ENCODE results near the gene SNX25.

The SNX25 gene

DNA sequence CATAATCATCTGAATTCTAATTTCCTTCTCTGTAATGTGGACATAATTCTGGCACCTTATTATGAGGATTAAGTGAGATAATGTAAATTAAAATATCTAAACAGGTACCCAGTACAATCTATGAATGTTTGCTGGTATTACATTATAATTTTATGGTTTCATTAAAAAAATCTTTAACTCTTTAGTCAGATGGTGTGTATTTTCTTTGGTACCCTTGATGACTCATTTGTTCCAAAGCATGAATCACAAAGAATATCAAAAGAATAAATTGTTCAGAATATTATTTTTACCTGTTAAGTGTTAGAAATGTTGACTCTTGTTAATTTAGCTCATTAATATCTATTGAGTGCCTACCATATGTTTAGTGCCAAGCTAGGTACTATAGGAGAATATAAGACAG, 74.3 kb downstream of the SNX25 start:
- H3K9ac ChIP-seq (ENCODE audit: low read length): no peak overlapping the region
- no peak overlapping the region for H3K27ac ChIP-seq (ENCODE audit: low read depth, low read length)
- peaks cover 7% of the 10 kb centered on the region; the same call in 1 of the 2 replicates for H3K4me1 ChIP-seq (ENCODE audit: control insufficient read depth, insufficient read depth, low read length)
- H3K9me3 ChIP-seq (ENCODE audit: control insufficient read depth, insufficient read depth, low read depth, low read length): no peaks in the 10 kb centered on the region
- no peak overlapping the region for H3K4me3 ChIP-seq (ENCODE audit: low read depth, low read length)
- no peaks in the 10 kb centered on the region for H3K27me3 ChIP-seq (ENCODE audit: control insufficient read depth, insufficient read depth, low read length)
- H3K36me3 ChIP-seq (ENCODE audit: control insufficient read depth, insufficient read depth, low read length): peaks cover 3% of the 10 kb centered on the region

DNA sequence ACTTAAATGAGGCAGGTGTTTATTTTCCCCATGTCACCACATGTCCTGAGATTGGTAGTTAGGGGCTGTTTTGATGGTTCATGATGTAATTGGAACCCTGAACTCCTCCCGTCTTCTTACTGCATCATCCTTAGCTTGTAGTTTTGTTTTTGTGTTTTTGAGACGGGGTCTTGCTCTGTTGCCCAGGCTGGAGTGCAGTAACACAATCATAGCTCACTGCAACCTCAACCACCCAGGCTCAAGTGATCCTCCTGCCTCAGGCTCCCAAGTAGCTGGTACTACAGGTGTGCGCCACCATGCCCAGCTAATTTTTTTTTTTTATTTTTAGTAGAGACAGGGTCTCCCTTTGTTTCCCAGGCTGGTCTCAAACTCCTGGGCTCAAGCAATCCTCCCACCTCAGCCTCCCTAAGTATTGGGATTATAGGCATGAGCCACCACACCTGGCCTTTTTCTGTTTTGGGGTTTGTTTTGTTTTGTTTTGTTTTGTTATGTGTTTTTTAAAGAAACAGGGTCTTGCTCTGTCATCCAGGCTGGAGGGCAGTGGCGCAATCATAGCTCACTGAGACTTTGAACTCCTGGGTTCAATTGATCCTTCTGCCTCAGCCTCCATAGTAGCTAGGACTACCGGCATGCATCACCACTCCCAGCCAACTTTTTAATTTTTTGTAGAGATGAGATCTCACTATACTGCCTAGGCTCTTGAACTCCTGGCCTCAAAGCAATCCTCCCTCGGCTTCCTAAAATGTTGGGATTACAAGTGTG, 76.4 kb downstream of the SNX25 start:
- Histone ChIP-seq H3K9me3 (ENCODE audit: control insufficient read depth, insufficient read depth, low read depth, low read length) (no peaks in the 10 kb centered on the region), H3K36me3 (ENCODE audit: control insufficient read depth, insufficient read depth, low read length) (peaks cover 18% of the 10 kb centered on the region), H3K9ac (ENCODE audit: low read length) (no peak overlapping the region), H3K4me1 (ENCODE audit: control insufficient read depth, insufficient read depth, low read length) (peaks cover 7% of the 10 kb centered on the region; the same call in 1 of the 2 replicates), H3K4me3 (ENCODE audit: low read depth, low read length) (no peak overlapping the region), H3K27ac (ENCODE audit: low read depth, low read length) (no peak overlapping the region), H3K27me3 (ENCODE audit: control insufficient read depth, insufficient read depth, low read length) (no peaks in the 10 kb centered on the region)

DNA sequence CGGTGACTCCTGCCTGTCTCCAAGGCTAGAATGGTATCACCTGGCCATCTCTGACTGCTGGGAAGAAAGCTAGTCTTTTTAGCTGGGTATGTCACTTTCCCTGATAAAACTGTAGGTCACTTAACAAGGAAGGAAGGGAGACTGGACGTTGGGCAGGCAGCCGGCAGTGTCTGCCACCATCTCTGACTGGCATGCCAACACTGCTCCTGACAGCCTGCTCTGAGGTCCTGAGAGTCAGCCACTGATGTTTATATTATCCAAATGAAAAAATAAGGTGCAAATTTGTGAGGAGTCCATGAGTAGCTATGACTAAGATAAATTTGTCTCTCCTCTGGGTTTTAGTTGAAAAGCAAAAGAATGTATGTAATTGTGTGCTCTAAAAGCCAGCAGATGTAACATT, 77.2 kb downstream of the SNX25 start:
- H3K4me3 ChIP-seq (ENCODE audit: low read depth, low read length): no peak overlapping the region
- H3K4me1 ChIP-seq (ENCODE audit: control insufficient read depth, insufficient read depth, low read length): peaks cover 7% of the 10 kb centered on the region; the same call in 1 of the 2 replicates
- no peaks in the 10 kb centered on the region for H3K9me3 ChIP-seq (ENCODE audit: control insufficient read depth, insufficient read depth, low read depth, low read length)
- no peak overlapping the region for H3K9ac ChIP-seq (ENCODE audit: low read length)
- H3K27ac ChIP-seq (ENCODE audit: low read depth, low read length): no peak overlapping the region
- no peaks in the 10 kb centered on the region for H3K27me3 ChIP-seq (ENCODE audit: control insufficient read depth, insufficient read depth, low read length)
- peaks cover 20% of the 10 kb centered on the region for H3K36me3 ChIP-seq (ENCODE audit: control insufficient read depth, insufficient read depth, low read length)

DNA sequence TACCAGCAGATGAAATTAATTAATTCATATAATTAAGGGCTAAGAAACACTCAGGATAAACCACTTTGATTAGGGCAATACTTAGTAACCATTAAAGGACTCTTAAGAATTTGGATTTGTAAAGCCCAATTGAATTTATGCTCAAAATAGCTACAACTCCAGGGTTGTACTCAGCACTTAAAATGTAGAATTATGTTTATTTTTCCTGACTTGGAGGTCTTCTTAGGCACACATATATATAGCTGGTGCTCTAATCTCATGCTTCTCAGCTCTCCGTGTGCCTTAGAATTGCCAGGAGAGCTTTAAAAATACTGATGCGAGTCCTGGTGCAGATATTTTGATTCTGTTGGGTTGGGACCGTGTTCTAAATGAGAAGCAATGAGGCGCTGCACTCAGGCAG, 77.6 kb downstream of the SNX25 start:
- no peak overlapping the region for H3K9ac ChIP-seq (ENCODE audit: low read length)
- H3K4me1 ChIP-seq (ENCODE audit: control insufficient read depth, insufficient read depth, low read length): peaks cover 7% of the 10 kb centered on the region; the same call in 1 of the 2 replicates

DNA sequence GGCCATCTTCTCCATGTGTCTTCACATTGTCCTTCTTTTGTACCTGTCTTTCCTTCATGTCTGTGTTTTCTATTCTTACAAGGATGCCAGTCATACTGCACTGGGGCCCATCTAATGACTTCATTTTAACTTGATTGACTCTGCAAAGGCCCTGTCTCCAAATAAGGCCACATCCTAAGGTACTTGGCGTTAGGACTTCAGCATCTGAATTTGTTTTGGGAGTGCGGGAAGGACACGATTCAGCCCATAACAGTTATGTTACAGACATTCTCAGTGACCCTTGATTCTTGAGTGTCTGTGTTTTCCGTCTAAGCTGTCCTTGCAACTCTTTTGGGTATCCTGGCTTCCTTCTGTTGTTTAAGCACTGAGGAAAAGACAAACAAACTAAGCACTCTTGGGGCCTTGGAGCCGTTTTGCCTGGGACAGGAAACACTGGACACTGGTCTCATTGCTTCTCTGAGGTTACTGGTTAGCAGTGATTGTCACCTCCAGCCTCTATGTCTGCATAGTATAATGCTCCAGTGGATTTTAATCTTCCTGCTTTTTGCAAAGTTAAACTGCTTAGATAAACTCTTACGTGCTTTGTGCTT, 80.7 kb downstream of the SNX25 start:
- H3K4me3 ChIP-seq (ENCODE audit: low read depth, low read length): no peak overlapping the region

More for the DNA sequence above, 77.6 kb downstream of the SNX25 start:
- Histone ChIP-seq H3K27ac (ENCODE audit: low read depth, low read length) (no peak overlapping the region), H3K36me3 (ENCODE audit: control insufficient read depth, insufficient read depth, low read length) (peaks cover 25% of the 10 kb centered on the region), H3K9me3 (ENCODE audit: control insufficient read depth, insufficient read depth, low read depth, low read length) (no peaks in the 10 kb centered on the region), H3K4me3 (ENCODE audit: low read depth, low read length) (no peak overlapping the region), H3K27me3 (ENCODE audit: control insufficient read depth, insufficient read depth, low read length) (no peaks in the 10 kb centered on the region)

DNA sequence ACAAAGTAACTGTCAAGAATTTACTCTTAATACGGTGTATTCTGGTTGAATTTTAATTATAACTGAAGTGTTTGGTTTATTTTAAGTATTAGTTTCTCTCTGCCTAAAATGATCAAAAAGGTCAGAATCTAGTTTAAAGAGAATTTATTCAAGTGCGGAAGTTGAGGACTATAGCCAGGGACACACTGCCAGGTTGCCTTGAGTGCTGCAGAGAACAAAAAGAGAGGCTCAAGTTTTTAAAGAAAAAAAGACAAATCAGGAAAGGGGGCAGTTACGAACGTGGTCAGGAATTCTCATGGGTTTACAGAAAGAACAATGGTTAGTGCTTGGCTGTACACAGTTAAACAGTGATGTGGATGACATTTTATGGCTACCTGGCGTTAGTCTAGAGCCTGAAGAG, 81.3 kb downstream of the SNX25 start:
- Histone ChIP-seq H3K4me3 (ENCODE audit: low read depth, low read length) (no peak overlapping the region), H3K27ac (ENCODE audit: low read depth, low read length) (no peak overlapping the region), H3K4me1 (ENCODE audit: control insufficient read depth, insufficient read depth, low read length) (no peaks in the 10 kb centered on the region), H3K9ac (ENCODE audit: low read length) (no peak overlapping the region), H3K36me3 (ENCODE audit: control insufficient read depth, insufficient read depth, low read length) (peaks cover 41% of the 10 kb centered on the region), H3K9me3 (ENCODE audit: control insufficient read depth, insufficient read depth, low read depth, low read length) (no peaks in the 10 kb centered on the region; the same call in 1 of the 2 replicates), H3K27me3 (ENCODE audit: control insufficient read depth, insufficient read depth, low read length) (no peaks in the 10 kb centered on the region)

More for the DNA sequence above, 80.7 kb downstream of the SNX25 start:
- Histone ChIP-seq H3K27me3 (ENCODE audit: control insufficient read depth, insufficient read depth, low read length) (no peaks in the 10 kb centered on the region), H3K36me3 (ENCODE audit: control insufficient read depth, insufficient read depth, low read length) (peaks cover 41% of the 10 kb centered on the region), H3K9me3 (ENCODE audit: control insufficient read depth, insufficient read depth, low read depth, low read length) (no peaks in the 10 kb centered on the region; the same call in 1 of the 2 replicates), H3K27ac (ENCODE audit: low read depth, low read length) (no peak overlapping the region), H3K4me1 (ENCODE audit: control insufficient read depth, insufficient read depth, low read length) (no peaks in the 10 kb centered on the region), H3K9ac (ENCODE audit: low read length) (no peak overlapping the region)

DNA sequence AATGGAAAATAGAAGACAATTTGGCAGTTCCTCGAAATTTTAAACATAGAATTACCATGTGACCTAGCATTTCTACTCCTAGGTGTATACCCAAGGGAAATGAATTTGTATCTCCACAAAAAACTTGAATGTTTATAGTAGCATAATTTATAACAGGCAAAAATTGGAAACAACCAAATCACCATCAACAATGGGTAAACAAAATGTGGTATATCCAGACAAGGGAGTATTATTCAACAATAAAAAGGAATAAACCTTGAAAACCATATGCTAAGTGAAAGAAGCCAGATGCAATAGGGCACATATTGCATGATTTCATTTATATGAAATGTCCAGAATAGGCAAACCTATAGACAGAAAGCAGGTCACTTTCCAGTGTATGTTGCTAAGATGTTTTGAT, 83.8 kb downstream of the SNX25 start:
- H3K9ac ChIP-seq (ENCODE audit: low read length): no peak overlapping the region
- H3K9me3 ChIP-seq (ENCODE audit: control insufficient read depth, insufficient read depth, low read depth, low read length): no peaks in the 10 kb centered on the region; the same call in 1 of the 2 replicates
- H3K4me3 ChIP-seq (ENCODE audit: low read depth, low read length): no peak overlapping the region
- H3K36me3 ChIP-seq (ENCODE audit: control insufficient read depth, insufficient read depth, low read length): peaks cover 41% of the 10 kb centered on the region
- 0 out of 2 replicates have a peak, but pooled peaks cover 6% of the 10 kb centered on the region for H3K4me1 ChIP-seq (ENCODE audit: control insufficient read depth, insufficient read depth, low read length)
- H3K27ac ChIP-seq (ENCODE audit: low read depth, low read length): no peak overlapping the region
- no peaks in the 10 kb centered on the region for H3K27me3 ChIP-seq (ENCODE audit: control insufficient read depth, insufficient read depth, low read length)

DNA sequence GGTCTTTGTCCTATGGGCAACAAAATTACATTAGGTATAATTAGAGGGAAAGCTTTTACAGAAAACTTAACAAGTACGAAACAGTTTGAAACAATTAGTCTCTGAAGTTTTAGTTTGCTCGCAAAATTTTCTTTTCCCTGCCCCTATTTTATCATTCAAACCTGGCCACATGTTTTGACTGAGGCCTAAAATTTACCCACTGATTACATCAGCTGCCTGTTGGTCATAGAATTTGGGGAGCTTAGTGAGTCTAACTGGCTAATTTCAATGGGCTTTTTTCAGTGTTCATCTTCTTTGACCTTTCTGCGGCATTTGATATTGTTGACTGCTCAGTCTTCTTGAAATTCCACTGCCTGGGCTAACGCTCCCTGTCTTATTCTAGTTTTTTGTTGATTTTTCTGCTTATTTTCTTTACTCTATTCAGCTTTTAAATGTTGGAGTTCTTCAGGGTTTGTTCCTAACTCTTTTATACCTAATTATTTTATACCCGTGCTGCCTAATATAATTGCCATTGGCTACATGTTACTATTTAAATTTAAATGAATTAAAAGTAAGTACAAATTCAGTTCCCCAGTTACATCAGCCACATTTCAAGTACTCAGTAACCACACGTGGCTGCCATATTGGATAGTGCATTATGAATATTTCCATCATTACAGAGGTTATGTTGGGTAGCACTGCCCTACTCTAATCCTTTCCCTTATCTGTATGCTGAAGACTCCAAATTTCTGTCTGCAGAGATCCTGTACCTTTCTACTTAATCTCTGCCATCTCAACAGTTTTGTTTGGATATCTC, 87.5 kb downstream of the SNX25 start:
- Histone ChIP-seq H3K27ac (ENCODE audit: low read depth, low read length) (no peak overlapping the region), H3K9me3 (ENCODE audit: control insufficient read depth, insufficient read depth, low read depth, low read length) (no peaks in the 10 kb centered on the region; the same call in 1 of the 2 replicates), H3K4me3 (ENCODE audit: low read depth, low read length) (no peak overlapping the region)

DNA sequence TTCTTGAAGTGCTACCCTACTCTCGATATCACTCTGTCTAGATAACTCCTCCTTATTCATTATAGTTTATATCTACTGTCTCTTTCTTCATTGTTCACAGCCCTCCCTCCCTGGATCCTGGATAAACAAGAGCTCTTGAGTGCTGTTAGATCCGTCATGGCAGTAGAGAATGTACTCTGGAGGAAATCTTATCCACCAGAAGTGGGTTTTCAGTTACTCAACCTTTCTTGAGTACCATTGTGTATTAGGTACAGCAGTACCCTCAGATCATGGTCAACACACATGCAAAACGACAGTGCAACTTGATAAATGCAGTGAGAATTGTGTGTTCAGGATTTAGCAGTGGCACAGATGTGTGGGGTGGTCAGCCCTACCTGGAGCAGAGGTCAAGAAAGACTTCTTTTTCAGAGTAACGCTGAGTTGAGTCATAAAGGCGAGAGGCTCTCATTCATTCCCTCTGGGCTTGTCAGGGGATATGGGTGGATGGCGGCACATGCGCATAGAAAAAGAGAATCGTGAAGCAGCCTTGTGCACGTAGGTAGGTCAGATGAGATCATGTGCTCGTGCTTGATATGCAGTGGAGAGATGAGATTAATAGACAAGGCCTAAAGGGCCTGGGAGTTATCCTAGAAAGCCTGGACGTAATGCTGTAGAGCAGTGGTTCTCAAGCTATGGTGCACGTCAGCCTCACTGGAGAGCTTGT, 89.5 kb downstream of the SNX25 start:
- no peak overlapping the region for H3K27ac ChIP-seq (ENCODE audit: low read depth, low read length)
- H3K9ac ChIP-seq (ENCODE audit: low read length): no peak overlapping the region
- H3K4me1 ChIP-seq (ENCODE audit: control insufficient read depth, insufficient read depth, low read length): 0 out of 2 replicates have a peak, but pooled peaks cover 6% of the 10 kb centered on the region

More for the DNA sequence above, 87.5 kb downstream of the SNX25 start:
- H3K4me1 ChIP-seq (ENCODE audit: control insufficient read depth, insufficient read depth, low read length): 0 out of 2 replicates have a peak, but pooled peaks cover 6% of the 10 kb centered on the region
- peaks cover 20% of the 10 kb centered on the region for H3K36me3 ChIP-seq (ENCODE audit: control insufficient read depth, insufficient read depth, low read length)
- no peak overlapping the region for H3K9ac ChIP-seq (ENCODE audit: low read length)
- H3K27me3 ChIP-seq (ENCODE audit: control insufficient read depth, insufficient read depth, low read length): no peaks in the 10 kb centered on the region

DNA sequence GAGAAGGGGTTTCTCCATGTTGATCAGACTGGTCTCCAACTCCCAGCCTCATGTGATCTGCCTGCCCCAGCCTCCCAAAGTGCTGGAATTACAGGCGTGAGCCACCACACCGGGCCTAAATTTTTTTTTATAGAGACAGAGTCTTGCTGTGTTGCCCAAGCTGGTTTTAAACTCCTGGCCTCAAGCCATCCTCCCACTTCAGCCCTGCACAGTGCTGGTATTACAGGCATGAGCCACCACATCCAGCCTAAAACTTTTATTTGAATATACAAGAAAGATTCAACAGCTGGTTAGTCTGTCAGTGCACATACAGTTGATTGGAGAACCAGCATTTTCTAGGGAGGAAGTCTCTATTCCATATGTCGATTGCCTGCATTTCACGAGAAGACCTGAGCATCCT, 95.1 kb downstream of the SNX25 start:
- H3K27me3 ChIP-seq (ENCODE audit: control insufficient read depth, insufficient read depth, low read length): no peaks in the 10 kb centered on the region
- H3K36me3 ChIP-seq (ENCODE audit: control insufficient read depth, insufficient read depth, low read length): 0 out of 2 replicates have a peak, but pooled peaks cover 3% of the 10 kb centered on the region
- no peaks in the 10 kb centered on the region for H3K9me3 ChIP-seq (ENCODE audit: control insufficient read depth, insufficient read depth, low read depth, low read length)
- H3K4me1 ChIP-seq (ENCODE audit: control insufficient read depth, insufficient read depth, low read length): peaks cover 33% of the 10 kb centered on the region
- no peak overlapping the region for H3K4me3 ChIP-seq (ENCODE audit: low read depth, low read length)
- H3K27ac ChIP-seq (ENCODE audit: low read depth, low read length): no peak overlapping the region
- no peak overlapping the region for H3K9ac ChIP-seq (ENCODE audit: low read length)

More for the DNA sequence above, 89.5 kb downstream of the SNX25 start:
- H3K27me3 ChIP-seq (ENCODE audit: control insufficient read depth, insufficient read depth, low read length): no peaks in the 10 kb centered on the region
- peaks cover 7% of the 10 kb centered on the region; the same call in 1 of the 2 replicates for H3K36me3 ChIP-seq (ENCODE audit: control insufficient read depth, insufficient read depth, low read length)
- no peak overlapping the region for H3K4me3 ChIP-seq (ENCODE audit: low read depth, low read length)
- no peaks in the 10 kb centered on the region for H3K9me3 ChIP-seq (ENCODE audit: control insufficient read depth, insufficient read depth, low read depth, low read length)
